ENCODE data around the gene ZMYND8.

ZMYND8 gene

GRCh38 chr20:47353692-47354463 lies 2.6 kb downstream of the ZMYND8 start:
- DNase-seq = no peak

GRCh38 chr20:47353239-47353691 lies 3.2 kb downstream of the ZMYND8 start:
- no peak for DNase-seq

GRCh38 chr20:47352332-47353238 lies 3.9 kb downstream of the ZMYND8 start:
- no peak for DNase-seq

GRCh38 chr20:47351643-47352331 lies 4.7 kb downstream of the ZMYND8 start:
- no peak for DNase-seq

GRCh38 chr20:47350691-47351545 lies 5.6 kb downstream of the ZMYND8 start:
- DNase-seq = no peak

GRCh38 chr20:47350181-47350550 lies 6.3 kb downstream of the ZMYND8 start:
- no peak for DNase-seq

- DNase-seq = no peak
Observed at GRCh38 chr20:47349365-47350180, 6.9 kb downstream of the ZMYND8 start.

GRCh38 chr20:47348539-47349142 lies 7.9 kb downstream of the ZMYND8 start:
- no peak for DNase-seq

- no peak for DNase-seq
Observed at GRCh38 chr20:47347661-47348435, 8.7 kb downstream of the ZMYND8 start.

- no peak for DNase-seq
Observed at GRCh38 chr20:47346172-47346571, 10.3 kb downstream of the ZMYND8 start.

- no peak for DNase-seq
Observed at GRCh38 chr20:47345214-47345613, 11.3 kb downstream of the ZMYND8 start.

- DNase-seq = no peak
Observed at GRCh38 chr20:47343007-47343472, 13.5 kb downstream of the ZMYND8 start.

- DNase-seq = no peak
Observed at GRCh38 chr20:47338131-47338628, 18.3 kb downstream of the ZMYND8 start.

- DNase-seq = no peak
Observed at GRCh38 chr20:47337413-47337812, 19.1 kb downstream of the ZMYND8 start.

GRCh38 chr20:47336129-47336754 lies 20.3 kb downstream of the ZMYND8 start:
- DNase-seq = no peak

- DNase-seq = no peak
Observed at GRCh38 chr20:47335251-47336128, 21.0 kb downstream of the ZMYND8 start.

- DNase-seq = no peak
Observed at GRCh38 chr20:47334022-47334551, 22.4 kb downstream of the ZMYND8 start.

Measured in NCI-H1694 (cell line).